NT2/D1 (cell line): ENCODE results near the gene PARP4.
"Not testable (repeated sequence)": the region's sequence is repeated elsewhere in the genome, so short reads cannot be mapped to it uniquely, and the experiment has no call there.

ENCODE experiments used
- DNase-seq: peaks from one replicate; pipeline ENCODE4 v3.0.0-alpha.2; 2011; ENCODE audit warnings: low read depth, low spot score
- H3K27me3 ChIP-seq: 2 replicates; pipeline ENCODE4 v1.6.0; 2011; ENCODE audit warnings: mild to moderate bottlenecking; ENCODE audit not compliant: insufficient read length, insufficient read depth
- H3K36me3 ChIP-seq: 2 replicates; pipeline ENCODE4 v1.6.1; 2011; ENCODE audit warnings: mild to moderate bottlenecking, low read length, mixed read lengths; ENCODE audit not compliant: insufficient read depth, insufficient read length
- H3K4me1 ChIP-seq: 2 replicates; pipeline ENCODE4 v1.5.1; 2011; ENCODE audit not compliant: insufficient read depth, insufficient read length
- H3K4me3 ChIP-seq: 2 replicates; pipeline ENCODE4 v1.5.1; 2011; ENCODE audit warnings: low read depth; ENCODE audit not compliant: insufficient read length
- H3K9ac ChIP-seq: 2 replicates; pipeline ENCODE4 v1.6.0; 2011; ENCODE audit warnings: low read depth; ENCODE audit not compliant: insufficient read length
- H3K9me3 ChIP-seq: 2 replicates; pipeline ENCODE4 v1.5.1; 2011; ENCODE audit warnings: mild to moderate bottlenecking, low read length; ENCODE audit not compliant: insufficient read depth
- SUZ12 ChIP-seq: IDR thresholded peaks from 2 replicates; pipeline ENCODE4 v1.6.1; 2011; ENCODE audit not compliant: insufficient read length, insufficient read depth; ENCODE audit errors: extremely low read depth
- YY1 ChIP-seq: IDR thresholded peaks from 2 replicates; pipeline ENCODE4 v1.6.1; 2011; ENCODE audit not compliant: insufficient read length, insufficient read depth
- ZNF274 ChIP-seq: IDR thresholded peaks from 2 replicates; pipeline ENCODE4 v1.6.1; 2011; ENCODE audit warnings: mild to moderate bottlenecking, low read depth, low read length

PARP4 gene

DNA sequence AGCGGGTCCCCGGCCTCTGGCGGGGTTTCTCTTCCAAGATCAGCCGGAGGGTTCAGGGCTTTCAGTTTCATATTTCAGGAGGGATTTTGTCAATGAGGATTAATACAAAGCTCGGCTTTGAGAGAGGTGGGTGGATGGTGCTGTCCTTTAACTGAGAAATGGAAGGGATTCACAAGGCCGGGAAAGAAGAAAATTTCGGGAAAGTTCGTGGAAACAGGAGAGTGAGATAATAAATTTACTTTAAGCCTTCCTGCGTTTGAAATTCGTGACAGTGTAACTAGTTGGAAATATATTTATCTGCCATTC lies 283 bp upstream of the PARP4 start:
- Histone ChIP-seq H3K9ac (peak overlapping the region; percentile 83), H3K9me3 (no peaks in the 10 kb centered on the region), H3K36me3 (no peaks in the 10 kb centered on the region), H3K4me1 (no peaks in the 10 kb centered on the region), H3K27me3 (no peaks in the 10 kb centered on the region), H3K4me3 (peak overlapping the region; percentile 84)
- no peak for DNase-seq
- TF ChIP-seq ZNF274 (no peak), SUZ12 (no peak), YY1 (no peak)

DNA sequence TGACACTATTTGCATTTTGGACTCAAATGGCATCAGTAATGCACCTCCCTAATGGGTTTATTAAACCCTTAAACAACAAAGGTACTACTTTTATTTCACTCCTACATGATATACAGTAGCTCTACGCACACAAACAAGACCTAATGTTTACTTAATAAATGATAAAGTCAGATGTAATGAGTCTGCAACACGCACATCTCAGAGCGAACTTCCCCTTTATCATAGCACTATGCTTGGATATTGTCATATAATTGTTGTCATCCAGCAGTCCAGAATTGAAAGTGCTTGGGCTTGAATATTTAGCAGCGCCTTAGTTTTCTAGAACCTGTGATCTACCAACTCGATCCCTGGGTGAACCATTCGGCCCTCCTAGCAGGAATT lies 772 bp downstream of the PARP4 start:
- Histone ChIP-seq H3K9ac (no peak overlapping the region), H3K36me3 (no peaks in the 10 kb centered on the region), H3K4me1 (no peaks in the 10 kb centered on the region), H3K27me3 (no peaks in the 10 kb centered on the region), H3K4me3 (peak overlapping the region; percentile 84), H3K9me3 (peaks cover 7% of the 10 kb centered on the region; the same call in 1 of the 2 replicates)
- TF ChIP-seq ZNF274 (no peak), SUZ12 (no peak), YY1 (no peak)
- no peak for DNase-seq

DNA sequence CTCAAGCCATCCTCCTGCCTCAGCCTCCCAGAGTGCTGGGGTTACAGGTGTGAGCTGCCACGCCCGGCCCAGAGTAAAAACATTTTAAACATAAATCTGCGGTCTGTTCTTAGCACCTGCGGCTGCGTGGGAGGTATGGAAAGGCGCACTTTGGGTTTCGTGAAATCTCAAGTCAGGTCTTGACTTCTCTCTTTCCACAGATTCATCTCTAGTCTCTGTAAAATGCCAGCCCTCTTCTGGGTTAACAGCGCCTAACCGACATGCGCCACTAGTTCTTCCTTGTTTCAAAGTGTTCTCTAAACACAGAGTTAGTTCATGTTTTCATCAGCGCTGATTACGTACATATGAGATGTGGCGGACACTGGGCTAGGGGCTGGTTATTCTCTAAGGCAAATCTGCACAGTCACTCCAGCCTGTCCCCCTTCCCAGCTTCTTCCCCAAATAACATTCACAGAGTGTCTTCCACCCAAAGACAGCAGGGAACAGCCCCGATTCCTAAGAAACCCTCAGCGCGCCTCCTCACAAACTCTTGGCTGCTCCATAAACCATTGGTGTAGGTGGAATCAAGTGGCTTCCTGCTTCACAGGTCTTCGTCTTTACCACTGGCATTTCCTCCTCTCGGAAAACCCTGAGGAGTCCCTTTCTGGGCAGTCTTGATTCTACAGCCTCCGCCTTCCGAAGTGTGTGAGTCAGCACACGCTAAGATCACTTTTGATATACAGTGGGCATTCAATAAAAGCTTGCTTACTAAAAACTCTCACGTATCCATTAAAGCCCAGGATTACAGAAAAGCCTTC lies 1.4 kb downstream of the PARP4 start:
- DNase-seq, result no peak

DNA sequence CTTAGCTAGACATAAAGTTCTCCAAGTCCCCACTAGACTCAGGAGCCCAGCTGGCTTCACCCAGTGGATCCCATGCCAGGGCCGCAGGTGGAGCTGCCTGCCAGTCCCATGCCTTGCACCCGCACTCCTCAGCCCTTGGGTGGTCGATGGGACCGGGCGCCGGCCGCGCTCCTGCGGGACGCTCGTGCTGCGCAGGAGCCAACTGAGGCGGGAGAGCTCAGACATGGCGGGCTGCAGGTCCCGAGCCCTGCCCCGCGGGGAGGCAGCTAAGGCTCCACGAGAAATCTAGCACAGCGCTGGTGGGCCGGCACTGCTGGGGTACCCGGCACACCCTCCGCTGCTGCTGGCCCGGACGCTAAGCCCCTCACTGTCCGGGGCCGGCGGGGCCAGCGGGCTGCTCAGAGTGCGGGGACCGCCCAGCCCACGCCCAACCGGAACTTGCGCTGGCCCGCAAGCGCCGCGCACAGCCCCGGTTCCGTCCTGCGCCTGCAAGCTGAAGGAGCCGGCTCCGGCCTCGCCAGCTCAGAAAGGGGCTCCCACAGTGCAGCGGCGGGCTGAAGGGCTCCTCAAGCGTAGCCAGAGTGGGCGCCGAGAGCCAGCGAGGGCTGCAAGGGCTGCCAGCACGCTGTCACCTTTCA lies 5.8 kb downstream of the PARP4 start:
- Histone ChIP-seq H3K4me1 (peaks cover 2% of the 10 kb centered on the region), H3K27me3 (no peaks in the 10 kb centered on the region), H3K9me3 (peaks cover 7% of the 10 kb centered on the region; the same call in 1 of the 2 replicates), H3K4me3 (no peak overlapping the region), H3K9ac (no peak overlapping the region), H3K36me3 (peaks cover 9% of the 10 kb centered on the region)
- no peak for DNase-seq
- TF ChIP-seq SUZ12 (no peak), ZNF274 (no peak), YY1 (no peak)

More for the DNA sequence above, 1.4 kb downstream of the PARP4 start:
- TF ChIP-seq ZNF274, result no peak
- TF ChIP-seq YY1, result no peak
- TF ChIP-seq SUZ12, result no peak
- H3K4me1 ChIP-seq, result no peaks in the 10 kb centered on the region
- H3K36me3 ChIP-seq, result no peaks in the 10 kb centered on the region
- H3K4me3 ChIP-seq, result peak overlapping the region; percentile 84
- no peaks in the 10 kb centered on the region for H3K27me3 ChIP-seq
- H3K9ac ChIP-seq, result peak overlapping the region; percentile 9
- peaks cover 7% of the 10 kb centered on the region; the same call in 1 of the 2 replicates for H3K9me3 ChIP-seq

DNA sequence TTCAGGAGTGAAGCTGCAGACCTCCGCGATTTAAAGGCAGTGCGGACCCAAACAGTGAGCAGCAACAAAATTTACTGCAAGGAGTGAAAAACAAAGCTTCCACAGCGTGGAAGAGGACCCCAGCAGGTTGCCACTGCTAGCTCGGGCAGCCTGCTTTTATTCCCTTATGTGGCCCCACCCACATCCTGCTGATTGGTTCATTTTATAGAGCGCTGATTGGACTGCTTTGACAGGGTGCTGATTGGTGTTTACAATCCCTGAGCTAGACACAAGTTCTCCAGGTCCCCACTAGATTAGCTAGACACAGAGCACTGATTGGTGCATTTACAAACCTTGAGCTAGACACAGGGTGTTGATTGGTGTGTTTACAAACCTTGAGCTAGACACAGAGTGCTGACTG lies 6.3 kb downstream of the PARP4 start:
- not testable (repeated sequence) for H3K4me1 ChIP-seq, H3K27me3 ChIP-seq, H3K9me3 ChIP-seq, H3K9ac ChIP-seq, DNase-seq, H3K4me3 ChIP-seq
- H3K36me3 ChIP-seq, result peaks cover 12% of the 10 kb centered on the region

DNA sequence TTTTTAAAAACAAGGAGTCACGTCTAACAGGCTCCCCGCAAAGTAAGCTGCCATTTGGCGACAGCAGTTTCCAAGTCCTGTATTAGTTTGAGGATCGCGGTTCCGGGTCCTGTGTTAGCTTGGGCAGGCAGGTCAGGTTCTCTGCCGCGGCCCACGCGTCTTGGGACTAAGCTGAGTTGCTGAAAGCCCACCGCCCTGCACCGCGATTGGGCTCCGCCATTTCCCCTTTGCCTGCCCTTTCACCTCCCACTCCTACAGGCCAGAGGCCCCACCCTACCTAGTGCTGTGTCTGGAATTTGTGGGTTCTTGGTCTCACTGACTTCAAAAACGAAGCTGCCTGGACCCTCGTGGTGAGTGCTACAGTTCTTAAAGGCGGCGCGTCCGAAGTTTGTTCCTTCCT lies 6.8 kb downstream of the PARP4 start:
- H3K9me3 ChIP-seq, result peaks cover 7% of the 10 kb centered on the region; the same call in 1 of the 2 replicates
- H3K27me3 ChIP-seq, result no peaks in the 10 kb centered on the region
- TF ChIP-seq ZNF274 (no peak), SUZ12 (no peak), YY1 (no peak)
- H3K4me1 ChIP-seq, result peaks cover 2% of the 10 kb centered on the region
- peaks cover 17% of the 10 kb centered on the region for H3K36me3 ChIP-seq
- H3K9ac ChIP-seq, result no peak overlapping the region
- DNase-seq, result no peak
- H3K4me3 ChIP-seq, result no peak overlapping the region

DNA sequence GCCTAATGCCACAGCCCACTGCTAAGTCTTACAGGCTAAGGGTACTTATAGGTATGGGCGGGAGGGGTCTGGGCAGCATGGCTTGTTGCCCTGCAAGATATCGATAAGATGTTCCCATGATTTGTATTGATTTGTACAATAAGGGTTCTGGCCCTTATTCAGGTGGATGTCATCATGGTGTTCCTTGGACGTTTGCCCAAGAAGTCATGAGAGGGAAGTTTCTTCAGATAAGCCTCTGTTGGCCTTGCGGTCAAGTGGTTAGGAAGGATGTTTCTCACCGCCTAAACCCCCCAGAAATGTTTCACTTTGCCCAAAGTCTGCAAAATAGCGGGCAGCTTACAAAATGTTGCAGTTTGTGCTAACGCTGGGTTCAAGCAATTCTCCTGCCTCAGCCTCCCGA lies 7.3 kb downstream of the PARP4 start:
- TF ChIP-seq SUZ12 (no peak), YY1 (no peak), ZNF274 (no peak)
- peaks cover 7% of the 10 kb centered on the region; the same call in 1 of the 2 replicates for H3K9me3 ChIP-seq
- no peak overlapping the region for H3K9ac ChIP-seq
- no peak for DNase-seq
- H3K4me3 ChIP-seq, result no peak overlapping the region
- peaks cover 2% of the 10 kb centered on the region for H3K4me1 ChIP-seq
- H3K36me3 ChIP-seq, result peaks cover 20% of the 10 kb centered on the region
- H3K27me3 ChIP-seq, result no peaks in the 10 kb centered on the region
